K562 (cell line): Measurements from ENCODE around the gene TSSK2. TPM values are rescaled to one million over a fixed set of nuclear protein-coding genes. Genes with fewer than 3 reads are reported as not detected.

Experiments
- CHD7 ChIP-seq: fragments of 200-600 bp; sonication (generic); IDR thresholded peaks from one replicate; pipeline ENCODE4 v1.6.1; 2012; ENCODE audit warnings: mild to moderate bottlenecking, low read depth, low read length, inconsistent platforms
- TFE3 ChIP-seq: fragments of 450-650 bp; formaldehyde crosslinking; IDR thresholded peaks from 2 replicates; pipeline ENCODE4 v1.4.0; 2020; ENCODE audit warnings: mild to moderate bottlenecking, mixed read lengths
- polyA plus RNA-seq, 8 experiments: library from polyadenylated mRNA; depleted of rRNA in 4 of 8; stranded (reverse) in 5 of 8; unstranded in 3 of 8; fragments of >200 nt; fragmentation: Nextera tagmentation in 2 of 8; fragmentation: Illumina TruSeq in 1 of 8; extraction: Ambion mirVana in 2 of 8; extraction: Trizol in 1 of 8; gene quantifications; 2 replicates each; pipeline versions ENCODE4 v1.2.1 to v1.2.3, GENCODE V29; 2011 to 2014; ENCODE audit warnings: inconsistent platforms in 1 of 8, missing spikeins in 1 of 8
- total RNA-seq, 7 experiments: library from RNA; depleted of rRNA in 6 of 7; stranded (reverse); fragments of >200 nt in 6 of 7; fragmentation: Illumina TruSeq in 2 of 7; extraction: Trizol in 2 of 7; gene quantifications; 2 replicates each; pipeline versions ENCODE4 v1.2.1 to v1.2.3, GENCODE V29; 2011 to 2021; ENCODE audit warnings: low replicate concordance in 1 of 7

Gene TSSK2
- total and polyA plus RNA-seq, 9 of the 15 experiments (the other 6 are each of a cell fraction or from before 2014, with no cell fraction given) = 0.04 TPM; not detected in 8

- TF ChIP-seq CHD7 = peak; percentile 7
- TF ChIP-seq TFE3 = no peak
Observed at GRCh38 chr22:19127329-19128008, 3.6 kb upstream of the TSSK2 start (continued).
